H1 (cell line): ENCODE data around the gene CPT1A. TPM values are rescaled to one million over a fixed set of nuclear protein-coding genes. Genes with fewer than 3 reads are reported as not detected.

Experiments
- CTCF ChIA-PET: fragments of 300-600 bp; sonication (Branson Sonifier 250); formaldehyde crosslinking; loops from one replicate; lab custom pipeline; 2021; ENCODE audit not compliant: partially characterized antibody; lab: Charles Lee
- POLR2A ChIA-PET: fragments of 300-600 bp; sonication (Branson Sonifier 250); formaldehyde crosslinking; loops from one replicate; lab custom pipeline; 2021; ENCODE audit warnings: inconsistent platforms; ENCODE audit not compliant: partially characterized antibody; lab: Charles Lee
- DNase-seq, 2 experiments: peaks; one replicate each; pipeline versions ENCODE4 v3.0.0 to v3.0.0-alpha.2; 2010 to 2022; ENCODE audit warnings: low spot score in 2 of 2, low read depth in 1 of 2, mixed read lengths in 1 of 2
- FAIRE-seq: peaks from 2 replicates; lab custom pipeline; 2011; peaks lifted over from hg19 to GRCh38; lab: Jason Lieb, UNC
- H2AFZ ChIP-seq: 2 replicates; pipeline ENCODE4 v1.8.1; 2012; ENCODE audit warnings: low read length, inconsistent platforms
- H2AK5ac ChIP-seq: 2 replicates; pipeline ENCODE4 v1.6.1; 2013; ENCODE audit warnings: low read depth, low read length
- H2BK120ac ChIP-seq: replicated peaks from 2 replicates; pipeline ENCODE3; 2013; ENCODE audit warnings: low read depth, low read length, inconsistent platforms
- H2BK12ac ChIP-seq: 2 replicates; pipeline ENCODE4 v1.6.1; 2013; ENCODE audit warnings: low read depth, low read length
- H2BK15ac ChIP-seq: 2 replicates; pipeline ENCODE4 v1.6.1; 2013; ENCODE audit warnings: low read length
- H2BK20ac ChIP-seq: 2 replicates; pipeline ENCODE4 v1.6.1; 2013; ENCODE audit warnings: low read length
- H2BK5ac ChIP-seq: 2 replicates; pipeline ENCODE4 v1.6.1; 2013; ENCODE audit warnings: low read depth, low read length
- H3K14ac ChIP-seq: 2 replicates; pipeline ENCODE4 v1.6.1; 2013; ENCODE audit warnings: inconsistent platforms; ENCODE audit not compliant: insufficient read length
- H3K18ac ChIP-seq: 2 replicates; pipeline ENCODE4 v1.6.1; 2013; ENCODE audit warnings: low read length; ENCODE audit errors: extremely low read depth
- H3K23ac ChIP-seq: 2 replicates; pipeline ENCODE4 v1.6.1; 2013; ENCODE audit warnings: inconsistent platforms; ENCODE audit not compliant: insufficient read length
- H3K23me2 ChIP-seq: 2 replicates; pipeline ENCODE4 v1.6.1; 2013; ENCODE audit warnings: low read depth, low read length
- H3K27ac ChIP-seq: 2 replicates; pipeline ENCODE4 v1.6.1; 2011; ENCODE audit warnings: low read depth, low read length, inconsistent platforms
- H3K27me3 ChIP-seq, 4 experiments: replicated peaks in 1 of 4; 1 replicate in 1 of 4; 2 replicates in 3 of 4; pipeline versions ENCODE4 v1.6.1 to v1.8.1; 2011 to 2013; ENCODE audit warnings: low read length in 3 of 4, mild to moderate bottlenecking in 3 of 4, inconsistent platforms in 2 of 4, mixed read lengths in 2 of 4, moderate library complexity in 1 of 4; ENCODE audit not compliant: control insufficient read depth in 3 of 4, insufficient read depth in 3 of 4; ENCODE audit errors: extremely low read depth in 1 of 4
- H3K36me3 ChIP-seq, 4 experiments: 2 replicates each; pipeline versions ENCODE4 v1.6.1 to v1.8.1; 2011 to 2013; ENCODE audit warnings: mild to moderate bottlenecking in 4 of 4, low read length in 3 of 4, moderate library complexity in 2 of 4, control low read depth in 1 of 4, inconsistent platforms in 1 of 4; ENCODE audit not compliant: insufficient read depth in 4 of 4, control insufficient read depth in 2 of 4
- H3K4ac ChIP-seq: replicated peaks from 2 replicates; pipeline ENCODE3; 2013; ENCODE audit warnings: low read length, low read depth, mixed read lengths, inconsistent platforms; ENCODE audit not compliant: insufficient read length
- H3K4me1 ChIP-seq, 4 experiments: replicated peaks in 1 of 4; 1 replicate in 1 of 4; 2 replicates in 3 of 4; pipeline versions ENCODE4 v1.6.1 to v1.8.1; 2011 to 2013; ENCODE audit warnings: low read length in 3 of 4, inconsistent platforms in 2 of 4, mixed read lengths in 1 of 4; ENCODE audit not compliant: insufficient read depth in 4 of 4, control insufficient read depth in 3 of 4
- H3K4me2 ChIP-seq, 2 experiments: 2 replicates each; pipeline versions ENCODE4 v1.6.1 to v1.8.1; 2011 to 2013; ENCODE audit warnings: low read depth in 2 of 2, low read length in 2 of 2, control low read depth in 1 of 2, inconsistent platforms in 1 of 2, mild to moderate bottlenecking in 1 of 2; ENCODE audit not compliant: insufficient read depth in 1 of 2
- H3K4me3 ChIP-seq, 4 experiments: fragments of 200-600, 300-600 bp in 1 of 4; sonication (generic), shearing (Covaris generic), sonication (Bioruptor Twin) in 1 of 4; 2 replicates each; pipeline versions ENCODE4 v1.5.1 to v1.8.1; 2011 to 2016; ENCODE audit warnings: low read length in 4 of 4, low read depth in 3 of 4, control low read depth in 2 of 4, inconsistent platforms in 2 of 4, mild to moderate bottlenecking in 2 of 4, mixed read lengths in 1 of 4, moderate library complexity in 1 of 4; ENCODE audit not compliant: insufficient read depth in 2 of 4; ENCODE audit errors: extremely low read depth in 1 of 4
- H3K56ac ChIP-seq: replicated peaks from 2 replicates; pipeline ENCODE3; 2013; ENCODE audit warnings: low read depth, mild to moderate bottlenecking, mixed read lengths, low read length, inconsistent platforms; ENCODE audit not compliant: insufficient read length
- H3K79me1 ChIP-seq: 2 replicates; pipeline ENCODE4 v1.6.1; 2013; ENCODE audit warnings: low read depth, low read length, control low read depth
- H3K79me2 ChIP-seq, 2 experiments: 2 replicates each; pipeline versions ENCODE4 v1.6.1 to v1.8.1; 2012 to 2013; ENCODE audit warnings: low read length in 2 of 2, mild to moderate bottlenecking in 2 of 2, inconsistent platforms in 1 of 2; ENCODE audit not compliant: insufficient read depth in 2 of 2, control insufficient read depth in 1 of 2
- H3K9ac ChIP-seq, 4 experiments: replicated peaks in 1 of 4; 1 replicate in 1 of 4; 2 replicates in 3 of 4; pipeline versions ENCODE4 v1.6.1 to v1.8.1; 2011 to 2013; ENCODE audit warnings: low read depth in 3 of 4, low read length in 3 of 4, control low read depth in 2 of 4, mild to moderate bottlenecking in 2 of 4, moderate library complexity in 2 of 4, inconsistent platforms in 1 of 4; ENCODE audit errors: extremely low read depth in 1 of 4
- H3K9me3 ChIP-seq, 2 experiments: 2 replicates each; pipeline versions ENCODE4 v1.6.1 to v1.8.1; 2012 to 2013; ENCODE audit warnings: mild to moderate bottlenecking in 2 of 2, moderate library complexity in 2 of 2, control low read depth in 1 of 2, inconsistent platforms in 1 of 2, low read depth in 1 of 2, low read length in 1 of 2, mixed read lengths in 1 of 2; ENCODE audit not compliant: insufficient read depth in 2 of 2
- H4K20me1 ChIP-seq, 2 experiments: replicated peaks in 1 of 2; 2 replicates each; pipeline versions ENCODE3 to v1.8.1; 2011 to 2013; ENCODE audit warnings: inconsistent platforms in 2 of 2, low read length in 2 of 2, mild to moderate bottlenecking in 1 of 2; ENCODE audit not compliant: insufficient read depth in 2 of 2, control insufficient read depth in 1 of 2
- H4K5ac ChIP-seq: 2 replicates; pipeline ENCODE4 v1.6.1; 2013; ENCODE audit warnings: low read length, low read depth, mixed read lengths, inconsistent platforms; ENCODE audit not compliant: insufficient read length
- H4K8ac ChIP-seq: 2 replicates; pipeline ENCODE4 v1.8.0; 2013; ENCODE audit warnings: mild to moderate bottlenecking, moderate library complexity, low read length, inconsistent platforms; ENCODE audit not compliant: insufficient read depth; ENCODE audit errors: extremely low read depth
- H4K91ac ChIP-seq: replicated peaks from 2 replicates; pipeline ENCODE3; 2013; ENCODE audit warnings: low read length, mixed read lengths, inconsistent platforms; ENCODE audit not compliant: insufficient read length
- EGR1 ChIP-seq: IDR thresholded peaks from 2 replicates; pipeline ENCODE4 v1.6.1; 2011; ENCODE audit warnings: low read depth, low read length, borderline replicate concordance
- HDAC2 ChIP-seq, 2 experiments: fragments of 300-600 bp in 1 of 2; sonication (generic) in 1 of 2; IDR thresholded peaks; 2 replicates each; pipeline ENCODE4 v1.6.1; 2011 to 2012; ENCODE audit warnings: low read depth in 2 of 2, low read length in 2 of 2, mild to moderate bottlenecking in 2 of 2, moderate library complexity in 2 of 2, borderline replicate concordance in 1 of 2, inconsistent platforms in 1 of 2
- JUND ChIP-seq: IDR thresholded peaks from 2 replicates; pipeline ENCODE4 v1.6.1; 2011; ENCODE audit warnings: mild to moderate bottlenecking, improper control_type of control experiment, low read length
- POU5F1 ChIP-seq: IDR thresholded peaks from 2 replicates; pipeline ENCODE4 v1.6.1; 2011; ENCODE audit warnings: low read depth, mild to moderate bottlenecking, low read length, moderate library complexity
- SIRT6 ChIP-seq: IDR thresholded peaks from one replicate; pipeline ENCODE4 v1.7.1; 2012; ENCODE audit warnings: low read length, inconsistent platforms
- SP1 ChIP-seq: IDR thresholded peaks from 2 replicates; pipeline ENCODE4 v1.6.1; 2011; ENCODE audit warnings: low read depth, low read length
- SP4 ChIP-seq: IDR thresholded peaks from 2 replicates; pipeline ENCODE4 v1.6.1; 2012; ENCODE audit warnings: low read length, inconsistent platforms
- TAF7 ChIP-seq: optimal IDR thresholded peaks from 2 replicates; pipeline ENCODE3; 2011; ENCODE audit warnings: low read depth, mild to moderate bottlenecking, inconsistent platforms, low read length, moderate library complexity, borderline replicate concordance
- TCF12 ChIP-seq: IDR thresholded peaks from 2 replicates; pipeline ENCODE4 v1.6.1; 2011; ENCODE audit warnings: low read depth, mild to moderate bottlenecking, low read length
- YY1 ChIP-seq: IDR thresholded peaks from 2 replicates; pipeline ENCODE4 v1.6.1; 2011; ENCODE audit warnings: low read depth, mild to moderate bottlenecking, low read length
- WGBS, 2 experiments: shearing (Covaris generic) in 1 of 2; methylation state at CpG; one replicate each; pipeline versions ENCODE4 v1.1.6 to v1.1.7; 2013 to 2015; ENCODE audit warnings: low lambda C conversion rate in 2 of 2, mixed read lengths in 2 of 2, inconsistent platforms in 1 of 2, low coverage in 1 of 2, missing lambda C conversion rate in 1 of 2; ENCODE audit not compliant: insufficient replicate concordance in 2 of 2, insufficient coverage in 1 of 2, insufficient read length in 1 of 2; ENCODE audit errors: extremely low coverage in 1 of 2, missing lambda C conversion rate in 1 of 2; 5-methylcytosine and 5-hydroxymethylcytosine counted together
- polyA plus RNA-seq, 7 experiments: library from polyadenylated mRNA; depleted of rRNA in 3 of 7; stranded (reverse) in 5 of 7; unstranded in 2 of 7; fragments of >200 nt in 5 of 7; fragments of 200-250 nt in 2 of 7; gene quantifications; 1 replicate in 5 of 7; 2 replicates in 1 of 7; 4 replicates in 1 of 7; pipeline versions ENCODE4 v1.2.1 to v1.2.3, GENCODE V29; 2011 to 2013; ENCODE audit warnings: missing spikeins in 2 of 7, mixed read lengths in 2 of 7
- total RNA-seq: library from RNA; stranded (reverse); fragmentation: NEBNext Ultra II Directional; extraction: Animal tissue kit (Norgen Biotek cat#: 25700); gene quantifications from 2 replicates; pipeline ENCODE4 v1.2.1, GENCODE V29; 2021

The CPT1A gene
- total and polyA plus RNA-seq, 2 of the 8 experiments (the other 6 are each of a cell fraction or from before 2014, with no cell fraction given) = 2.9 to 12.2 TPM

DNA sequence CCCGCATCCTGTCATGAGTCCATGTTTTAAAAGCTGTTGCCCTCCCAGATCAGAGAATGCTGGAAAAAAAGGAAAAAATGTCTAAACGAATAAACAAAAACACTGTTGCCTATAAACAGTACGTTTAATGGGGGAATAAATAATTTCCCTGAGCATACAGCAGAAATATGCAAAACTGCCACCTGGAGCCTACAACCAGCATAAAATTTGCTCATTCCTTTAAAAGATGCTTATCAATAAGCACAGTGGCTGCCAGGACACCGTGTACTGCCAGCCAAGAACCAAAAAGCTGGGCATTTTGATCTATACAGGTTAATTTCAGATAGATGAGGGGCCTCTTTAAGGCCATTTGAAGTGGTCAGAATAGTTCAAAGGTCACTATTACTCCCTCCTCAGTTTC is 5.7 kb upstream of the CPT1A start:
- H2BK20ac ChIP-seq = no peak overlapping the region
- TF ChIP-seq POU5F1 = no peak
- no peak for TF ChIP-seq SP4
- no peak for TF ChIP-seq EGR1
- no peak for TF ChIP-seq JUND
- TF ChIP-seq TAF7 = no peak
- no peak for TF ChIP-seq HDAC2 (IDR thresholded peaks at IDR 0.05; ENCODE audit: borderline replicate concordance in 1 of 2, low read depth in 2 of 2, low read length in 2 of 2)
- TF ChIP-seq TCF12 = no peak
- TF ChIP-seq YY1 = no peak
- no peak for TF ChIP-seq SP1
- no peak for TF ChIP-seq SIRT6
- TF ChIP-seq, all 59 proteins: peak for 0
- CTCF ChIA-PET = interaction anchor here (0.6 to 1.6 kb wide), 3 partner anchors 9 to 109 kb away, joined by 3 to 4 read pairs (median 3); no protein-coding TSS in a partner anchor
- Histone ChIP-seq H3K9ac (no peak overlapping the region), H3K18ac (no peak overlapping the region), H3K4me2 (no peak overlapping the region), H3K23me2 (peaks cover 4% of the 10 kb centered on the region; the same call in 1 of the 2 replicates), H3K4me1 (peaks cover 0 to 5% (median 4%) of the 10 kb centered on the region in 4 experiments; a peak in 6 of 7 replicates), H3K9me3 (no peaks in the 10 kb centered on the region), H2BK5ac (no peak overlapping the region), H4K8ac (no peak overlapping the region), H3K27me3 (peaks cover 20 to 37% (median 32%) of the 10 kb centered on the region in 4 experiments), H3K23ac (no peak overlapping the region), H4K91ac (no peak overlapping the region), H2AK5ac (no peak overlapping the region), H2BK120ac (no peak overlapping the region), H2BK12ac (no peak overlapping the region), H2BK15ac (no peak overlapping the region), H3K4ac (no peak overlapping the region), H4K20me1 (peaks cover 0 to 2% of the 10 kb centered on the region in 2 experiments), H3K79me2 (no peaks in the 10 kb centered on the region), H3K56ac (no peak overlapping the region), H4K5ac (no peak overlapping the region), H3K36me3 (no peaks in the 10 kb centered on the region), H3K27ac (no peak overlapping the region), H2AFZ (no peak overlapping the region), H3K14ac (no peak overlapping the region), H3K79me1 (no peaks in the 10 kb centered on the region), H3K4me3 (no peak overlapping the region)
- FAIRE-seq (no peak), DNase-seq (no peak)
- POLR2A ChIA-PET = no interaction called here
- WGBS, 2 experiments = 87% methylated on average over 4 of the region's 4 CpGs; no CpG with 5 or more reads in 1 of the 2 experiments
